Measurements from ENCODE around the gene CLDN5.

DNA sequence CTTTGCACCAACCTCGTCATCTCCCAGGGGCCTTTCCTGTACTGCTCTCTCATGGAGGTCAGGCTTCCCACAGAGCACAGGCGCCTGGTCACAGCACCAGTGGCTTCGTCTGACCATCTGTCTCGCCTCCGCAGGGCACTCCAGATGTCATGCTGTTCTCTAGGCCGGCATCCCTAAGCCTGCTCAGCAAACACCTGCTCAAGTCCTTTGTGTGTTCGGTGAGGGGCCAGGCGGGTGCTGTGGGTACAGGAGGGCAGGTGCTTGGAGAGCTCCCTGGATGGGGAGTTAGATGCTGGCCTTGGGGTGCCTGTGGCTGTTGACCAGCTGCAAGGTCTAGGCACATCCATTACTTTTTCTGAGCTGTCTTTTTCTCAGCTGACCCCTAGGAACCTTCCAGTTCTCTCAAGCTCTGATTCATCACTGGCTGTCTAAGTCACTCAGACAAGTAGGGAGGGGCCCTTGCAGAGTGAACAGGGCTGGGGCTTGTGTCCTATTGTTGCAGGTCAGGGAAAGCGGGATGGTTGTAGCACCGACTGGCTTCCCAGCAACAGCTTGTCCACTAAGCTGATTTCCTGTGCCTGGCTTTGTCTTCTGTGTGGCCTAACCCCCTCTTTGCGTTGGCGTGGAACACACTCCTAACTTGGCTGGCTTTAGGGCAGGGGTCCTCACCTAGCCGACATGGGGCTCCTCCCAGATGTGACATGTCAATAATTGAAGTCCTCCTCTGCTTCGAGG lies 9.2 kb downstream of the CLDN5 start:
- TF ChIP-seq JUNB (IDR thresholded peaks at IDR 0.05; ENCODE audit: unreplicated experiment) (no peak), EZH2 (IDR thresholded peaks at IDR 0.05; ENCODE audit: low read depth, unreplicated experiment) (no peak), CTCF (conservative IDR thresholded peaks at IDR 0.05; ENCODE audit: low read depth in 2 of 2) (no peak), CREB1 (CRISPR knock-in tag; IDR thresholded peaks at IDR 0.05; ENCODE audit: low read depth) (no peak)
